A673 (cell line): ENCODE results near the gene XPO5. TPM values are rescaled to one million over a fixed set of nuclear protein-coding genes. Genes with fewer than 3 reads are reported as not detected.
A peak's percentile ranks its signal among the peaks of the same experiment; 100 is the strongest.

Source experiments
- BruUV-seq: library from RNA; stranded (reverse); fragments of 400-500 nt; replicated peaks from 2 replicates; lab custom pipeline; 2021; lab: Mats Ljungman, UMichigan
- CTCF ChIA-PET: fragments of 300-600 bp; sonication (Branson Sonifier 250); formaldehyde crosslinking; loops from one replicate; lab custom pipeline; 2022; ENCODE audit warnings: antibody characterized with exemption; lab: Charles Lee
- POLR2A ChIA-PET: fragments of 300-600 bp; sonication (Branson Sonifier 250); formaldehyde crosslinking; loops from one replicate; lab custom pipeline; 2022; ENCODE audit warnings: antibody characterized with exemption; ENCODE audit not compliant: low non-redundant PET; lab: Charles Lee
- DNase-seq: peaks from one replicate; pipeline ENCODE4 v3.0.0-alpha.2; 2015; ENCODE audit warnings: low spot score
- H3K27ac ChIP-seq: fragments of 200-600 bp; sonication (generic); 2 replicates; pipeline ENCODE4 v1.5.1; 2016; ENCODE audit warnings: mixed run types, low read depth, mild to moderate bottlenecking, mixed read lengths, antibody characterized with exemption, low read length; ENCODE audit not compliant: poor library complexity, severe bottlenecking
- H3K27me3 ChIP-seq: fragments of 200-600 bp; sonication (generic); replicated peaks from 2 replicates; pipeline ENCODE4 v1.6.1; 2017; ENCODE audit warnings: mixed run types, low read depth, mild to moderate bottlenecking, mixed read lengths, antibody characterized with exemption, low read length; ENCODE audit not compliant: insufficient read depth, poor library complexity
- H3K36me3 ChIP-seq: fragments of 200-600 bp; sonication (generic); 2 replicates; pipeline ENCODE4 v1.6.1; 2016; ENCODE audit warnings: mixed run types, mild to moderate bottlenecking, mixed read lengths, antibody characterized with exemption, low read length; ENCODE audit not compliant: insufficient read depth, poor library complexity, severe bottlenecking
- H3K4me1 ChIP-seq: fragments of 200-600 bp; sonication (generic); 2 replicates; pipeline ENCODE4 v1.6.1; 2017; ENCODE audit warnings: mixed run types, mild to moderate bottlenecking, mixed read lengths, antibody characterized with exemption, low read length; ENCODE audit not compliant: insufficient read depth, poor library complexity, severe bottlenecking
- H3K4me3 ChIP-seq: fragments of 200-600 bp; sonication (generic); 2 replicates; pipeline ENCODE4 v1.5.1; 2016; ENCODE audit warnings: low read depth, mixed run types, mild to moderate bottlenecking, mixed read lengths, low read length; ENCODE audit not compliant: poor library complexity, severe bottlenecking
- H3K9me3 ChIP-seq: fragments of 200-600 bp; sonication (generic); 2 replicates; pipeline ENCODE4 v1.6.1; 2016; ENCODE audit warnings: mixed run types, low read depth, mild to moderate bottlenecking, mixed read lengths, antibody characterized with exemption, low read length; ENCODE audit not compliant: poor library complexity, severe bottlenecking
- CTCF ChIP-seq: fragments of 300-800, 200-600 bp; sonication (generic); conservative IDR thresholded peaks from 2 replicates; pipeline ENCODE4 v1.5.1; 2017; ENCODE audit warnings: low read depth, mild to moderate bottlenecking, antibody characterized with exemption, low read length, moderate library complexity, mixed read lengths
- EZH2 ChIP-seq: fragments of 200-600 bp; sonication (generic); IDR thresholded peaks from 2 replicates; pipeline ENCODE4 v1.6.1; 2017; ENCODE audit warnings: borderline replicate concordance, low read depth, mild to moderate bottlenecking, mixed read lengths, antibody characterized with exemption, low read length; ENCODE audit not compliant: poor library complexity, severe bottlenecking
- intact Hi-C: fragments of 100-400 bp; cut with micrococcal nuclease; formaldehyde crosslinking; loops from one replicate; pipeline ENCODE4 v1.10.0; 2022; ENCODE audit not compliant: unreplicated experiment
- total RNA-seq: library from RNA; stranded (reverse); gene quantifications from 2 replicates; pipeline ENCODE4 v1.2.3, GENCODE V29; 2021

XPO5 gene
- total RNA-seq, 1 experiment from 2014 or later, result 111 TPM

GRCh38 chr6:43495409-43495941 lies 80.4 kb downstream of the XPO5 start:
- peaks cover 35% of the 10 kb centered on the region for H3K4me1 ChIP-seq
- H3K27me3 ChIP-seq, result no peaks in the 10 kb centered on the region
- intact Hi-C loops, result no loop called here
- no peak for DNase-seq
- TF ChIP-seq EZH2 (no peak), CTCF (peak; percentile 37; the same call in 1 of the 2 replicates)
- ChIA-PET POLR2A (no interaction called here), CTCF (no interaction called here)
- peak overlapping the region; percentile 50 for H3K27ac ChIP-seq
- H3K4me3 ChIP-seq, result no peak overlapping the region
- H3K9me3 ChIP-seq, result no peaks in the 10 kb centered on the region
- H3K36me3 ChIP-seq, result peaks cover 21% of the 10 kb centered on the region
- no TSS peak for BruUV-seq

GRCh38 chr6:43494766-43495165 lies 81.1 kb downstream of the XPO5 start:
- H3K4me3 ChIP-seq, result no peak overlapping the region
- ChIA-PET CTCF (no interaction called here), POLR2A (no interaction called here)
- H3K36me3 ChIP-seq, result peaks cover 15% of the 10 kb centered on the region
- no peak overlapping the region for H3K27ac ChIP-seq
- TF ChIP-seq CTCF (no peak), EZH2 (no peak)
- intact Hi-C loops, result no loop called here
- no peaks in the 10 kb centered on the region for H3K27me3 ChIP-seq
- H3K9me3 ChIP-seq, result no peaks in the 10 kb centered on the region
- peaks cover 35% of the 10 kb centered on the region for H3K4me1 ChIP-seq
- DNase-seq, result no peak
- BruUV-seq, result no TSS peak

GRCh38 chr6:43494321-43494720 lies 81.5 kb downstream of the XPO5 start:
- Histone ChIP-seq H3K4me1 (peaks cover 39% of the 10 kb centered on the region), H3K36me3 (peaks cover 11% of the 10 kb centered on the region), H3K9me3 (no peaks in the 10 kb centered on the region), H3K27me3 (no peaks in the 10 kb centered on the region), H3K27ac (no peak overlapping the region), H3K4me3 (no peak overlapping the region)
- no peak for TF ChIP-seq CTCF
- TF ChIP-seq EZH2, result no peak
- DNase-seq, result no peak
- ChIA-PET POLR2A (no interaction called here), CTCF (no interaction called here)
- intact Hi-C loops, result no loop called here
- BruUV-seq, result no TSS peak
